HG02678 (cell line): Measurements from ENCODE around the gene MALAT1.

Experiments
- ATAC-seq: cut with Tn5 transposase; IDR thresholded peaks from one replicate; pipeline ENCODE4 v1.9.1; 2021; ENCODE audit warnings: mild to moderate bottlenecking, moderate library complexity; ENCODE audit not compliant: unreplicated experiment

Gene MALAT1

DNA sequence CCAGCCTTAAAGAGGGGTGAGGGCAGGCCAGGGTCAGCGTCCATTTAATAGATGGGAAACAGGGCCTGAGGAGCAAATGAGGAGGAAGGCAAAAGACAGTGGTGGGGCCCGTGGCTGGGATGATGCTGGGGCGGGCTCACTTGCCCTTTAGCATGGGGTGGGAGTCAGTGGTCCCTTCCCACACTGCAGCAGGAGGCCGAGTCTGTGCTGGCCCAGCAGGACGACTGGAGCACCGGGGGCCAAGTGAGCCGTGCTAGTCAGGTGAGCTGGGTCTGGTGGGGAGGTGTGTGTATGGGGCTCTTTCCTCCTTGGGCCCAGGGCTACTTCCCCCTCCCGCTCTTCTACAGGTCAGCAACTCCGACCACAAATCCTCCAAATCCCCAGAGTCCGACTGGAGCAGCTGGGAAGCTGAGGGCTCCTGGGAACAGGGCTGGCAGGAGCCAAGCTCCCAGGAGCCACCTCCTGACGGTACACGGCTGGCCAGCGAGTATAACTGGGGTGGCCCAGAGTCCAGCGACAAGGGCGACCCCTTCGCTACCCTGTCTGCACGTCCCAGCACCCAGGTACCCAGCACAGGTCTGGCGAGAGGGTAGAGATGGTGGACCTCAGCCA lies 38.9 kb downstream of the MALAT1 start:
- ATAC-seq: no peak

DNA sequence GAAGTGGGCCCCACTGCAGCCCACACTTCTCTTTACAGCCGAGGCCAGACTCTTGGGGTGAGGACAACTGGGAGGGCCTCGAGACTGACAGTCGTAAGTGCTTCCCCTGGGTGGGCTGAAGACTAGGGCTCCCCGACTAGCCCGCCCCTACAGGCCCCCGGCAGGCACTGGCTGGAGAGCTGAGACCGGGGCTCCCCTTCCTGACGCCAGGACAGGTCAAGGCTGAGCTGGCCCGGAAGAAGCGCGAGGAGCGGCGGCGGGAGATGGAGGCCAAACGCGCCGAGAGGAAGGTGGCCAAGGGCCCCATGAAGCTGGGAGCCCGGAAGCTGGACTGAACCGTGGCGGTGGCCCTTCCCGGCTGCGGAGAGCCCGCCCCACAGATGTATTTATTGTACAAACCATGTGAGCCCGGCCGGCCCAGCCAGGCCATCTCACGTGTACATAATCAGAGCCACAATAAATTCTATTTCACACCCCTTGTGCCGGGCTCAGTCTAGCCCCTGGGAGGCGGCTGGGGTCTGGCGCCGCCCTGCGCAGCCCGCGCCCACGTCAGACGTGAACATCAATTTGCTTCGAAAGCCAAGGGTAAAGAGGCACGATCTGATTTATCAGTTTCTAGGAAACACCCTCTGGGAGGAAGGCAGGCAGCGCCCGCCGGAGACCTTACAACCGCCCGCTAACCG lies 39.5 kb downstream of the MALAT1 start:
- ATAC-seq: no peak

DNA sequence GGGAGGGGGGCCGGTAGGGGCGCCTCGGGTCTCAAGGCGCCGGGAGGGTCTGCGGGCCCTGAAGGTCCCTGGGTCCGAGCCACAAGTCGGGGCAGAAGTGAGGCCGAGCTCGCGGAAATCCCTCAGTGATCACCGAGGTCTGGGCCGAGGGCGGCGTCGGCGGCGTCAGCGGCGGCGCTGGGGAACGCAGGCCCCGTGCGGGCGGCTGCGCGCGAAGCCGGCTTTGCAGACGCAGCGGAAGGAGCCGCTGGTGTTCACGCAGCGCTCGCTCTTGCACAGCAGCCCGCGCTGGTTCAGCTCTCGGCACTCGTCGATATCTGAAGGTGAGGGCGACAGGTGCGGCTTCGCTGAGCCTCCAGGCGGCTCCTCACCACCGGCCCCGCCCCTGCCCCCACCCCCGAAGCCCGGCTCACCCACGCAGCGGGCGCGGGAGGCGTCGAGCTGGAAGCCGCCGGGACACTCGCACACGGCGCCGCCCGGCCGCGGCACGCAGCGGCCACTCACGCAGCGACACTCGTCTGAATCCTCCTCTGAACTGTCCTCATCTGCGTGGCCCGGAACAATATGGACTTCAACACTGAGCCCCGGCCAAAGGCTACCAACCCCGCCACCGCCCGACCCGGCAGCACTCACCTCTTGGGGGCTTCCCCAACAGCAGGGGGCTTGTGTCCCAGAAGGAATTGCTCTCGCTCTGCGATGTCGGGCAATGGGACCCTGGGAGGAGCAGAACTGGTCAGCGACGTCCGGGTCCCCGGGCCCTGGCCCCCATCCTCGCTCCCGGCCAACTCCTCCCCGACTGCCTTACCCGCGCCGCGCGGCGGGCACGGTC lies 40.3 kb downstream of the MALAT1 start:
- no peak for ATAC-seq

DNA sequence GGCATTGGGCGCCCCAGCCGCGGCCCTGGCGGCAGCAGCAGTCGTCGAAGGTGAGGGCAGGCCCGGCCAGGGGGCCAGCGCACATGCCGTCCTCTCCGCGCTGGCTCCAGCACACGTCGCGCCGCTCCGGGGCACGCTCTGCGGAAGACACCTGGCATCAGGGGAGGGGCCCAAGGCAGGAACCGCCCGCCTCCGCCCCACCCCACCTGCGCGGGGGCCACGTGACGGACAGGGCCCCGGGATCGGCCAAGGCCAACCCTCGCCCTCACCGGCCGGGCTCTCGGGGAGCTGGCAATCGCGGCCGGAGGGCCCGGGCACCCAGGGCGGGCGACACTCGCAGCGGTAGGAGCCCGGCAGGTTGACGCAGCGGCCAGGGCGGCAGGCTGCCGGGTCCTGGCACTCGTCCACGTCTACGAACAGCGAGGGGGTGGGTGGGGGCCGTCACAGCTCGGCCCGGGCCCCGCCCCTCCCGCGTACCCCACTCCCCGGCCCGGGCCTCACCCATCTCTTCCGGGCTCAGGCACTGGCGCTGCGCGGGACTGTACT lies 41.0 kb downstream of the MALAT1 start:
- peak; percentile 63 for ATAC-seq

DNA sequence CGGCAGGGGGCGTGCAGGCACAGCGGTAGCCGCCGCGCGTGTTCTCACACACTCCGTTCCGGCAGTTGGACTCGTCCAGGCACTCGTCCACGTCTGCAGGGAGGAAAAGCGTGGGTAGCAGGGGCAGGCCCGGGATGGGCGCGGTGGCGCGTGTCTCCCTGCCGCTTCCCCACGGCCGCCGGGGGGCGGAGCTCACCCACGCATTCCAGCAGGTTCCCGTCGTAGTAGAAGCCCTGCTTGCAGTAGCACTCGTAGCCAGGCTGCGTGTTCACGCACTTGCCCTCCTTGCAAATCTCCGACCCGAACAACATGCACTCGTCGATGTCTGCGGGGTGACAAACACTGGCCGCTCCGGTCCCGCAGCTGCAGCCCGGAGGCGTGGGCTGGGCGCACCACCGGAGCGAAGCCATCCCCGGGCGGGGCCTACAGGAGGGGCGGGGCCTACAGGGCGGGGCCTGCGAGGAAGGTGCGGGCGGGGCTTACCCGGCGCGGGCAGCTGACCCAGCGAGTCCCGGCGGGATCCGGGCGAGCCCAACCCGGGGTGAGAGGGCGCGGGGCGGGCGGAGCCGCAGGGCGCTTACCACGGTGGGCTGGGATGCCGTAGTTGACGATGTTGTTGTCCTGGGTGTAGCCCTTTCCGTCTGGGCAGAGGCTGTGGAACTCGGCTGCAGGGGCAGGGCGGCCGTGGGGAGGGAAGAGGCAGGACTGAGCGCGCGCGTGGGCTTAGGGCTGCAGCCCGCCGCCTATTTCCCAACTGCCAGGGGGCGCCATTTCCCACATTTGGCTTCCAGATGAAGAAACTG lies 41.6 kb downstream of the MALAT1 start:
- ATAC-seq: peak; percentile 67

DNA sequence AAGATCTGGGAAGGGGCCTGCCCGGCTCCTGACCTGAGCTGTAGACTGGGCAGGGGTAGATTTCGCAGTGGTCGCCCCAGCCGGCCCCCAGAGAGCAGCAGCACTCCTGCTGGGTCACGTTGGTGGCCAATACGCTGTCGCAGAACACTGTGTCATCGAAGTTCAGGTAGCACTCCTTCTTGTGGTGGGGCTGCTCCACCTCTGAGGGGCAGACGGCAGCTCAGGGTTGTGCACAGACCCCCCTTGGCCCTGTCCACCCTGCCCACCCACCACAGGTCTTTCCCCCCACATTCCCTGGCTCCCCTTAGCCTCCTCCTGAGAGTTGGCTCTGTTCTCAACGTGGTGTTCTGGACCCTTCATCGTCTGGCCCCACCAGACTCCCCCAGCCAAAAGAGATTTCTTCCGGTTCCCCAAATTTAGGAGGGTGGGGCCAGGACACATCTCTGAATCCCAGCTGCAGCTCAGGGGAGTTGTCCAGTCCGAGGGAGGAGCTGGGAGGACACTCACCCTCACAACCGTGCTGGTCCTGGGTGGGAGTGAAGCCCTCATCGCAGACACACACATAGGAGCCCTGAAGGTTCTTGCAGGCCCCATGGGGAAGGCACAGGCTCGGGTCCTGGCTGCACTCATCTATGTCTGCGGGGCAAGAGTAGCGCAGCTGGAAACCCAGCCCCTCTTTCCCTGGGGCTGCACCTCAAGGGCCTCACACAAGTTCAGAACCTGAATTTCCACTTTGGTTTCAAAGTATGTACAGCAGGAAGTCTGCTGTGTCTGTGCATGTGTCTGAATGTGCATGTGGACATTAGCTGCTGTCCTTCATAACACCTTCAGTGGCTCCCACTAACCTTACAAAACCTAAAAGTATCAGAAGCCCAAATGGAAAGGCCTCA lies 42.5 kb downstream of the MALAT1 start:
- ATAC-seq: no peak

DNA sequence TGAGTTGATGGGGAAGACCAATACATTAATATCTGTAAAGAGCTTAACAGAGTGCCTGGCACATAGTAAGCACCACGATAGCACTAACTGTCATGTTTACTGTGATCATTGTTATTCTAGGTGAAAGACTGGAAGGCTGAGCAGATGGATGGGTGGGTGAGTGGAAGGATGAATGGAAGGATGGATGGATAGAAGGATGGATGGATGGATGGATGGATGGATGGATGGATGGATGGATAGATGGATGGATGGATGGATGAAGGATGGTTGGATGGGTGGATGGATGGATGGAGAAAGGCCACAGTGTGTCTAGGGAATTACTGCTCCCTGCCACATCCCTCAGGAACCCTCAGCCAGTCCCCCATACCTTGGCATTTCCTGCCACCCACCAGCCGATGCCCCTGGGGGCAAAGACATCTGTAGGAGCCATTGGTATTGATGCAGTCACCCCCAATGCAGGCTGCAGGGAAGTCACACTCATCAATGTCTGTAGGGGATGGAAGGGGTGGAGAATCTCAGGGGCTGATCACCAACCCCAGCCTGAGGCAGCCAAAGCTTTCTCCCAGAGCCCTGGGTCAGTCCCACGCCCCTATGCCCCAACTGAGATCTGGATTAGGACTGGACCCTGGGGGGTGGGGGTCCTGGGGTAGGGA lies 44.0 kb downstream of the MALAT1 start:
- no peak for ATAC-seq

DNA sequence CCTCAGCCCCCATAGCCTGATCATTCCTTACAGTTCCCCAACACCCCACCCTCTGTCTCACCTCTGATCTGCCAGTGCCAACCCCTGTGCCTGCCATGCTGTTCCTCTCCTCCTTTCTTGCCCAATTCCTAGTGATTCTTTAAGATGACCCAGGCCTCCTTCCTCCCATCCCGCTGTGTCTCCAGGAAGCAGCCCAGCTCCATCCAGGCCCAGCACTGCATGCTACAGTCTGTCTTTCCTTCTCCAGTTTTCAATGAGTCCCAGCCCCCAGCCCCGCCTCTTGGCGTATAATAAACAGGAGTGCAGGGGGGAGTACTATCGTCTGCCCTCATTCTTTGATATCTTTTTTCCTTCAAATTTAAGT lies 47.0 kb downstream of the MALAT1 start:
- ATAC-seq: no peak

DNA sequence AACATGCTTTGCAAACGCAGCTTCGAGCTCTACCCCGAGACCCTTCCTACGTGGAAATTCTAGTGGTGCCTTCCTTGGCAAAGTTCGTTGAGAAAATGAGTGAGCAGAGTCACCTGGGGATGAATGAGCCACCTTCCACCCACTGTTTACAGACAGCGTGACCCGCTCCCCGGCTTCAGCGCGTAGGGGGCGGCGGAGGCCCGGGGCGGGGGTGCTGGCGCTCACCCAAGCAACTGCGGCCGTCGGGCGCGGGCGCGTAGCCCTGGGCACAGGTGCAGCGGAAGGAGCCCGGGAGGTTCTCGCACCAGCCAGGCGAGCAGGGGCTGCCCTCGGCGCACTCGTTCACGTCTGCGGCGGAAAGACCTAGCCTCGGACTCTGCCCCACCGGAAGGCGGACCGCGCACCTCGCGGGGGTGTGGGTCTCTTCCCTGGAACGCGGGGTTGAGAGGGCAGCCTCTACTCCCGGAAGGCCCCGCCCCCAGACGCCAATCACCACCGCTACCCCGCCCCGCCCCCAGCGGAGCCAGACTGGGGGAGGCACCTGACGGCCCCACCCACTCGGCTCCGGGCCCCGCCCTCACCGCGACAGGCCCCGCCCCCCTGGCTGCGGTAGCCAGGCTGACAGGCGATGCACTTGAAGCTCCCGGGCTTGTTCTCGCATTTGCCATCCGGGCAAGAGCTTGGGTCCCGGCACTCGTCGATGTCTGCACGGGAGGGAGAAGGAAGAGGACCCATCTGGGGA lies 47.5 kb downstream of the MALAT1 start:
- ATAC-seq: peak; percentile 73

DNA sequence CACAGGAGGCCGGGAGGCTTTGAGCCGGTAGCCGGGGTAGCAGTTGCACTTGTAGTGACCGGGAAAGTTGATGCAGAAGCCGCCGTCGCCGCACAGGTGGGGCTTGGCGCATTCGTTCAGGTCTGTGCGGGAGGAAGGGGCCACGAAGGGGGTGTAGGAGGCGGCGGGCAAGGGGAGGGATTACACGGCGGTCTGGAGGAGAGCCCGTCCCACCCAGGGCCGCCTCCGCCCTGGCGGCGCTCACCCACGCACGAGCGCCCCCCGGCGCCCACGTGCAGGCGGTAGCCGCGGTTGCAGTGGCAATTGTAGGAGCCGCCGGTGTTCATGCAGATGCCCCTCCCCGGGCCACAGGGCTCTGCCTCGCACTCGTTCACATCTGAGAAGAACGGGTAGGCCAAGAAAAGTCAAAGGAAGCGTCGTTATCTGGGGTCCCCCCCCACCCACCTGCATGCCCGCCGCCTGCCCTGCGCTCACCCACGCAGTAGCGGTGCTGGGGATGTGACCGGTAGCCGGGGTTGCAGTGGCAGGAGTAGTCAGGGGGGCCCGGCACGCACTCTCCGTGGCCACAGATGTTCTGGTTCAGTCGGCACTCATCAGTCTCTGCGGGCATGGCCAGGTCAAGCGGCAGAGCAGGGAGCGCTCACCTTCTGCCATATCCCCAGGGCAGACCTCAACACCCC lies 48.7 kb downstream of the MALAT1 start:
- ATAC-seq: no peak

DNA sequence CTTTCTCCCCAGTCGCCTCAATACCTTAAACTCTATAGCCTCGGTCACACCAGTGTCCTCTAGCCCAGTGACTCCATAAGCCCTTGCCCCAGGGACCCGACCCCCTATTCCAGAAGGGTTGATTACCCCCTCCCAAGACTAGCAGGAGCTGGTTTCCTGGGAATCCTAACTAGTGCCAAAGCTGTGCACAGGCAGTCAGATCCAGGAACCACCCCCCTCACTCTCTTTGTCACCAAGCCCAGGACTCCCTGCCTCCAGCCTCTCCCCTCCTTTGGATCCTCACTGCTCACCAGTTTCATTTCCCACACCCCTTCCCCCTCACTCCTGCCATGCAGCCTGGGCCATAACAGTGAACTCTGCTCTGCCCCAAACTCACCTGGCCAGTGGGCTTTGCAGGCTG lies 49.5 kb downstream of the MALAT1 start:
- no peak for ATAC-seq

DNA sequence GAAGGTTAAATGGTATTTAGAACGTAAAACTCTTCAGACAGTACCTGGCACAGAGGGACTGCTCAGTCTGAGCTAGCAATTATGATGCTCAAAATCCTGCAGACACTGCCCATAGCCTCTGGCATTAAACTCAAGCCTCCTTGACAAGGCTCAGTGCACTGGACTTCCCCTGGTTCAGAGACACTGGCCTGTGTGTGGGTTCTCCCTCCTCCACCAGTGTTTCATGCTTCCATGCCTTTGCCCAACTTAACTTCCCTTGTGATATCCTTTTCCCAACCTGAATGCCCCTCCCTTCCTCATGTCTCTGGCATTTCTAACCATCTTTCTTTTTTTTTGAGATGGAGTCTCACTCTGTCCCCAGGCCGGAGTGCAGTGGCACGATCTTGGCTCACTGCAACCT lies 50.3 kb downstream of the MALAT1 start:
- ATAC-seq: no peak

DNA sequence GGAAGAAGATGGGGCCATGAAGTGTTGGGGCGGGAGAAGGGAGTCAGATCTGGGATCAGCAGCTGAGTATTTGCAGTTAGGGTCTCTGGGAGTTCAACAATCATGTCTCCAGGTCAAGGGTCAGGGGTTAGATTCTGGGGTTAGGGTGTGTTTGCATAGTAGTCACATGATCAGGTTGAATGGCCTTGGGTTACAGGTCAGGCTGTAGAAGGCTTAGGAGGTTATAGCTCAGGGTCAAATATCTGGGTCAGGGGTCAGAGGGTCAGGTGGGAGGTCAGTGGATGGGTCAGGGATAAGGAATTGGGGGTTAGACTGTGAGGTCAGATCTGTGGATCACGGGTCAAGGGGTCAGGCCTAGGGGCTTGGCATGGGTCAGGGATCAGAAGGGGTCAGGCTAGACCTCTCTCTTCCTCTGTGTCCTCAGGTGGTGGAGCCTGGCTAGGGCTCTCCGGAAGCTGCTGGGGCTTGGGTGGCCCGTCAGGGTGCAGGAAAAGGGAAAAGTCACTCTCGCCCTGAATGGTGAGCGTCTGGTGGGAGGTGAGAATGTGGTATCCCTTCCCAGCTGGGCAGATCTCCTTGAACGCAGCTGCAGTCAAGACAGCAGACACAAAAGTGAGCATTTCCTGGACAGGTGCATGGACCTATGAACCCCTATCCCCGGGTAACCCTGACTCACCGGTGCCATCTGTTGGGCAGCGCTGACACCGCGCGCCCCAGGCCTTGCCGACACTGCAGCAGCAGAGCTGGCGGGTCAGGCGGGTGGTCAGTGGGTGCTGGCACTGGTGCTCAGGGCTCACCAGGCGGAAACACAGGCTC lies 52.9 kb downstream of the MALAT1 start:
- peak; percentile 76 for ATAC-seq

DNA sequence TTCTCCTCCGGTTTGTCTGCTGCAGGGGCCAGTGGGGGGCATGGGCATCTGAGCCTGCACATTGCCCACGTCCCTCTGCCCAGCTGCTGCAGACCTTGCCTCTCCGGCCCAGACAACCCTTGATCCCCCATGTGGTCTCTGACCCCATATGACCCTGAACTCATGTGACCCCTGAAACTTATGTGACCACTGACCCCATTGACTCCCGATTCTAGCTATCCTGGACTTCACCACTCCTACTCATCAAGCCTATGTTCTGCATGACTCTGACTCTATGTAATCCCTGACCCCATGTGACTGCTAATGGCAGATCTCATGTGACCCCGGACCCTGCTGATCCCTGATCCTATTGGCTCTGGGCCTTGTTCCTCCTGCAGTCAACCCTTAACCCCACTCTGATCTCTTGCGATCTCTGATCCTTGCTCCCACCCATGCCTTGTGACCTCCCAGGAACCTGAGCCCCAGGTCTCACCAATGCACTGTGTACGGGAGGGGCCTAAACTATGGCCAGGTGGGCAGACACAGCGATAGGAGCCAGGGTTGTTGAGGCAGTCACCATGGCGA lies 53.6 kb downstream of the MALAT1 start:
- ATAC-seq: peak; percentile 9

DNA sequence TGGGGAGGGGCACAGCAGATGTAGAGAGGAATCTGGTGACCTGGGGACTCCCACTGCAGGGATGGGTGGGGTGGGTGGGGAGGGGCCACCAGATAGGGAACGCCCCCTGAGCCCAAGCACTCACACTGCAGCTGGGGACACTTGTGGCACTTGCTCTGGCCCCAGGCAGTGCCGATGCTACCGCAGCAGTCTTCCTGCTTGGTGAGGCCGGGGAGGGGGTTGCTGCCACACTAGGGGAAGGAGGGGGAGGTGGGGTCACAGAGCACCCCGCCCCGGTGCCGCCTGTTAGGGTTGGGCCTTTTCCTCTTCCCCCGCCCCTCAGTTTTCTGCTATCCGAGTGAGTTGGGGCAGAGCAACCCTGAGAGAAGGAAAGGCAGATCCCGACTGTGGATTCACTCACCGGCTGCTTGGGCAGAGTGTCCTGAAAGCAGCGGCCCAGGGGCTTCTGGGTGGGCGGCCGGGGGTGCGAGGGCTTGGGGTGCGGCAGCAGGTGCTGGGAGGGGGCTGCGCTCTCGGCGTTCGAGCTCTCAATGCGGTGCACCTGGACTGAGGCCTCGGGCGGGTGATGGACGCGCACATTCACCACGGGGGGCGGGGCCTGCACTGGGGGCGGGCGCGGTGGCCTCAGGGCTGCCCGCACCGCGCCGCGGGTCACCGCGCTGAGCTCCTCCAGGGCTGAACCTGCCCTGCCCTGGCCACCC lies 54.6 kb downstream of the MALAT1 start:
- no peak for ATAC-seq

DNA sequence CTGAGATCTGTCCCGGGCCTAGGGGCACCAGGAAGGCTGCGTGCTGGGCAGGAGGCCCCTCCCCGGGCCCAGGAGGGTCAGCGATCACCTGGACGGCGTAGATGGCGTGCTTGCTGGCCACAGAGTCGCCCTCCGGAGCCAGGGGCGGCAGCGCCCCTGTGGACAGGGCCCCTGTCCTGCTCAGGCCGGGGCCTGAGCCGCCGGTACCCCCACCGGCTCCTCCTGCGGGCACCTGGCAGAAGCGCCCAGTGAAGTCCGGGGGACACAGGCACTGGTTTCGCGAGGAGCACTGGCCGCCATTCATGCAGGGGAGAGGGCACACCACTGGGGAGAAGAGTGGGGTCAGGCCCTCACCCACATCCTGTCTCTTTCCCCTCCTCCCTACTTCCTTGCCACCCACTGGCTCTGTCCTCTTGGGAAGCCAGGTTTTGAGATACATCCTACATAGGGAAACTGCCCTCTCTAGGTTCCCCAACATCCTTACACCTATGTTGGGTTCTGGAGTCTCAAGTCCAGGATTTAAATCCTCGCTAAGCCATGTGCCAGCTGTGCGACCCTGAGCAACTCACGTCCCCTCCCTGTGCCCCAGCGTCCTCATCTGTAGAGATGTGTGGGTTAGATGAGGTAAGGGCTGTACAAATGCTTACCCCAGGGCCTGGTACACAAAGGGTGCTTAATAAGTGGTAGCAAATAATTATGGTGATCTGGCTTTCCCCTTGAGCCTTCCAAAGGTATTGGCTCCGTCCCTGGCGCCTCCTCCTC lies 55.4 kb downstream of the MALAT1 start:
- ATAC-seq: no peak
